Astrocyte (in vitro differentiated cells and primary cell): ENCODE results near the gene ARID3B. TPM values are rescaled to one million over a fixed set of nuclear protein-coding genes. Genes with fewer than 3 reads are reported as not detected.

ENCODE experiments used
- DNase-seq: peaks from one replicate; pipeline ENCODE4 v3.0.0-alpha.2; 2010; ENCODE audit warnings: low read depth
- FAIRE-seq: peaks from 2 replicates; lab custom pipeline; 2011; peaks lifted over from hg19 to GRCh38; lab: Jason Lieb, UNC
- H2AFZ ChIP-seq: 2 replicates; pipeline ENCODE4 v1.6.0; 2012; ENCODE audit warnings: low read depth, low read length, inconsistent platforms
- H3K27ac ChIP-seq: 2 replicates; pipeline ENCODE4 v1.5.1; 2011; ENCODE audit warnings: low read depth, low read length, inconsistent platforms
- H3K27me3 ChIP-seq: 2 replicates; pipeline ENCODE4 v1.6.0; 2011; ENCODE audit warnings: low read length, inconsistent platforms; ENCODE audit not compliant: insufficient read depth
- H3K36me3 ChIP-seq: 2 replicates; pipeline ENCODE4 v1.5.1; 2011; ENCODE audit warnings: low read length, inconsistent platforms; ENCODE audit not compliant: insufficient read depth
- H3K4me1 ChIP-seq: 2 replicates; pipeline ENCODE4 v1.5.1; 2011; ENCODE audit warnings: low read length, inconsistent platforms; ENCODE audit not compliant: insufficient read depth
- H3K4me2 ChIP-seq: 2 replicates; pipeline ENCODE4 v1.6.0; 2012; ENCODE audit warnings: low read length, inconsistent platforms
- H3K4me3 ChIP-seq: 2 replicates; pipeline ENCODE4 v1.5.1; 2011; ENCODE audit warnings: low read depth, mild to moderate bottlenecking, low read length, inconsistent platforms; ENCODE audit not compliant: insufficient read depth
- H3K79me2 ChIP-seq: 2 replicates; pipeline ENCODE4 v1.6.0; 2012; ENCODE audit warnings: mild to moderate bottlenecking, low read length, inconsistent platforms; ENCODE audit not compliant: insufficient read depth
- H3K9ac ChIP-seq: 2 replicates; pipeline ENCODE4 v1.6.0; 2012; ENCODE audit warnings: mild to moderate bottlenecking, low read length, inconsistent platforms
- H3K9me3 ChIP-seq: 2 replicates; pipeline ENCODE4 v1.5.1; 2012; ENCODE audit warnings: low read depth, mild to moderate bottlenecking, low read length, inconsistent platforms; ENCODE audit not compliant: insufficient read depth
- H4K20me1 ChIP-seq: 2 replicates; pipeline ENCODE4 v1.6.0; 2012; ENCODE audit warnings: low read length, inconsistent platforms; ENCODE audit not compliant: insufficient read depth
- H3K27ac Mint-ChIP-seq: one replicate; pipeline ENCODE4 v1.8.0; 2021; ENCODE audit warnings: mild to moderate bottlenecking, mixed read lengths; ENCODE audit not compliant: unreplicated experiment
- H3K27me3 Mint-ChIP-seq: one replicate; pipeline ENCODE4 v1.8.0; 2021; ENCODE audit warnings: low read depth, mixed read lengths; ENCODE audit not compliant: unreplicated experiment
- H3K36me3 Mint-ChIP-seq: one replicate; pipeline ENCODE4 v1.8.0; 2021; ENCODE audit warnings: low read depth, mixed read lengths; ENCODE audit not compliant: unreplicated experiment
- H3K4me1 Mint-ChIP-seq: one replicate; pipeline ENCODE4 v1.8.0; 2021; ENCODE audit warnings: low read depth, mixed read lengths; ENCODE audit not compliant: unreplicated experiment
- H3K4me3 Mint-ChIP-seq: one replicate; pipeline ENCODE4 v1.8.0; 2021; ENCODE audit warnings: mild to moderate bottlenecking, moderate library complexity, mixed read lengths; ENCODE audit not compliant: unreplicated experiment
- H3K9me3 Mint-ChIP-seq: one replicate; pipeline ENCODE4 v1.8.0; 2021; ENCODE audit warnings: mild to moderate bottlenecking, mixed read lengths; ENCODE audit not compliant: unreplicated experiment
- CTCF ChIP-seq: IDR thresholded peaks from 2 replicates; pipeline ENCODE4 v1.5.1; 2011; ENCODE audit warnings: low read depth, mild to moderate bottlenecking, inconsistent platforms, low read length, moderate library complexity; ENCODE audit not compliant: insufficient read depth
- EZH2 ChIP-seq: IDR thresholded peaks from 2 replicates; pipeline ENCODE4 v1.6.1; 2012; ENCODE audit warnings: mild to moderate bottlenecking, low read length, inconsistent platforms; ENCODE audit not compliant: insufficient read depth
- total RNA-seq: library from RNA; stranded (reverse); gene quantifications from 2 replicates; pipeline ENCODE4 v1.2.1, GENCODE V29; 2021

Gene ARID3B
- total RNA-seq, 1 donor from 2014 or later = 18.5 TPM

- Histone ChIP-seq H3K27ac (peak overlapping the region; percentile 63), H3K4me3 (no peak overlapping the region)
- H3K27ac Mint-ChIP-seq = peak overlapping the region; percentile 58
Observed at GRCh38 chr15:74529921-74530320, 11.1 kb upstream of the ARID3B start.

GRCh38 chr15:74530771-74531143, 10.3 kb upstream of the ARID3B start:
- Histone ChIP-seq H3K79me2 (no peaks in the 10 kb centered on the region), H3K36me3 (no peaks in the 10 kb centered on the region), H3K4me2 (peak overlapping the region; percentile 78), H4K20me1 (no peaks in the 10 kb centered on the region), H3K27ac (peak overlapping the region; percentile 63), H3K4me1 (peaks cover 33% of the 10 kb centered on the region), H3K9ac (peak overlapping the region; percentile 40), H3K27me3 (no peaks in the 10 kb centered on the region), H3K9me3 (no peaks in the 10 kb centered on the region), H2AFZ (no peak overlapping the region), H3K4me3 (no peak overlapping the region)
- peaks cover 25% of the 10 kb centered on the region for H3K4me1 Mint-ChIP-seq
- DNase-seq (no peak), FAIRE-seq (no peak)
- peak overlapping the region; percentile 15 for H3K4me3 Mint-ChIP-seq
- H3K27me3 Mint-ChIP-seq = no peaks in the 10 kb centered on the region
- TF ChIP-seq EZH2 (no peak), CTCF (no peak)
- no peaks in the 10 kb centered on the region for H3K9me3 Mint-ChIP-seq
- no peaks in the 10 kb centered on the region for H3K36me3 Mint-ChIP-seq
- H3K27ac Mint-ChIP-seq = peak overlapping the region; percentile 56

More at GRCh38 chr15:74529921-74530320, 11.1 kb upstream of the ARID3B start:
- Histone ChIP-seq H3K27me3 (no peaks in the 10 kb centered on the region), H3K79me2 (no peaks in the 10 kb centered on the region), H3K4me1 (peaks cover 37% of the 10 kb centered on the region), H2AFZ (no peak overlapping the region), H3K36me3 (no peaks in the 10 kb centered on the region), H3K9ac (peak overlapping the region; percentile 14), H4K20me1 (no peaks in the 10 kb centered on the region), H3K4me2 (peak overlapping the region; percentile 32), H3K9me3 (no peaks in the 10 kb centered on the region)
- FAIRE-seq (no peak), DNase-seq (peak; percentile 81)
- H3K4me1 Mint-ChIP-seq = peaks cover 23% of the 10 kb centered on the region
- H3K36me3 Mint-ChIP-seq = no peaks in the 10 kb centered on the region
- no peak for TF ChIP-seq EZH2
- no peak for TF ChIP-seq CTCF
- H3K27me3 Mint-ChIP-seq = no peaks in the 10 kb centered on the region
- no peaks in the 10 kb centered on the region for H3K9me3 Mint-ChIP-seq
- H3K4me3 Mint-ChIP-seq = no peak overlapping the region

- H3K36me3 Mint-ChIP-seq = no peaks in the 10 kb centered on the region
Observed at GRCh38 chr15:74531144-74531811, 9.7 kb upstream of the ARID3B start.

More at GRCh38 chr15:74531144-74531811, 9.7 kb upstream of the ARID3B start:
- no peaks in the 10 kb centered on the region for H3K36me3 ChIP-seq
- H3K27ac ChIP-seq = peak overlapping the region; percentile 68
- H3K9ac ChIP-seq = peak overlapping the region; percentile 59
- Mint-ChIP-seq H3K4me3 (peak overlapping the region; percentile 15), H3K4me1 (peaks cover 22% of the 10 kb centered on the region), H3K27ac (peak overlapping the region; percentile 56), H3K27me3 (no peaks in the 10 kb centered on the region), H3K9me3 (no peaks in the 10 kb centered on the region)
- H3K4me2 ChIP-seq = peak overlapping the region; percentile 78
- peaks cover 29% of the 10 kb centered on the region for H3K4me1 ChIP-seq
- FAIRE-seq = peak; percentile 83
- H4K20me1 ChIP-seq = no peaks in the 10 kb centered on the region
- H3K27me3 ChIP-seq = no peaks in the 10 kb centered on the region
- no peak overlapping the region for H2AFZ ChIP-seq
- H3K4me3 ChIP-seq = no peak overlapping the region
- TF ChIP-seq EZH2 = no peak
- no peak for TF ChIP-seq CTCF
- H3K9me3 ChIP-seq = no peaks in the 10 kb centered on the region
- no peaks in the 10 kb centered on the region for H3K79me2 ChIP-seq
- peak; percentile 98 for DNase-seq
